DND-41 (cell line): Measurements from ENCODE around the gene DGKB.

Experiments
- EZH2 ChIP-seq: IDR thresholded peaks from 3 replicates; pipeline ENCODE4 v1.6.1; 2012; ENCODE audit warnings: borderline replicate concordance, low read depth, mild to moderate bottlenecking, moderate library complexity, low read length, inconsistent platforms; ENCODE audit not compliant: severe bottlenecking
- TF ChIP-seq, protein P1 (sequence below): IDR thresholded peaks from 2 replicates; pipeline ENCODE4 v1.5.1; 2012; ENCODE audit warnings: borderline replicate concordance, low read length, moderate library complexity, mild to moderate bottlenecking; ENCODE audit not compliant: poor library complexity, severe bottlenecking; ENCODE audit errors: extremely low read depth

DNA sequence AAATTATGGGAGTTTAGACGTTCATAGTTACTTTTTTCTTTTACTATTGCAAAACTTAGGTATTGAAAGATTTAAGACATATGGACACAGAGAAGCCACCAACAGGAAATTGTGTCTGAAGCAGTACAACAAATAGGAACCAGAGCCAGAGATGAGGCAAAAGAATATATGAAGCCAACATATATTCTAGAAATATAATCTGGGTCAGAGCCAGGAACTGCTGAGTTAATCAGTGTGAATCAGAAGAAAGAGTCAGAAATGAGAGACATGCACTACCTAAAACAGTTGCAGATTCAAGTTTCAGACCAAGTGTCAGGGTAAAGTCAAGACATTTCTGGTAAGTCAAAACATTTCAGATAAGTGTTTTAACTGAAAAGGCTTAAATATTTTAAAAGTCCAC, 67.7 kb downstream of the DGKB start:
- TF ChIP-seq EZH2: no peak
- TF ChIP-seq, protein P1, sequence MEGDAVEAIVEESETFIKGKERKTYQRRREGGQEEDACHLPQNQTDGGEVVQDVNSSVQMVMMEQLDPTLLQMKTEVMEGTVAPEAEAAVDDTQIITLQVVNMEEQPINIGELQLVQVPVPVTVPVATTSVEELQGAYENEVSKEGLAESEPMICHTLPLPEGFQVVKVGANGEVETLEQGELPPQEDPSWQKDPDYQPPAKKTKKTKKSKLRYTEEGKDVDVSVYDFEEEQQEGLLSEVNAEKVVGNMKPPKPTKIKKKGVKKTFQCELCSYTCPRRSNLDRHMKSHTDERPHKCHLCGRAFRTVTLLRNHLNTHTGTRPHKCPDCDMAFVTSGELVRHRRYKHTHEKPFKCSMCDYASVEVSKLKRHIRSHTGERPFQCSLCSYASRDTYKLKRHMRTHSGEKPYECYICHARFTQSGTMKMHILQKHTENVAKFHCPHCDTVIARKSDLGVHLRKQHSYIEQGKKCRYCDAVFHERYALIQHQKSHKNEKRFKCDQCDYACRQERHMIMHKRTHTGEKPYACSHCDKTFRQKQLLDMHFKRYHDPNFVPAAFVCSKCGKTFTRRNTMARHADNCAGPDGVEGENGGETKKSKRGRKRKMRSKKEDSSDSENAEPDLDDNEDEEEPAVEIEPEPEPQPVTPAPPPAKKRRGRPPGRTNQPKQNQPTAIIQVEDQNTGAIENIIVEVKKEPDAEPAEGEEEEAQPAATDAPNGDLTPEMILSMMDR: no peak
